ENCODE data around the gene CKS2.
A peak's percentile ranks its signal among the peaks of the same experiment; 100 is the strongest.

The CKS2 gene

DNA sequence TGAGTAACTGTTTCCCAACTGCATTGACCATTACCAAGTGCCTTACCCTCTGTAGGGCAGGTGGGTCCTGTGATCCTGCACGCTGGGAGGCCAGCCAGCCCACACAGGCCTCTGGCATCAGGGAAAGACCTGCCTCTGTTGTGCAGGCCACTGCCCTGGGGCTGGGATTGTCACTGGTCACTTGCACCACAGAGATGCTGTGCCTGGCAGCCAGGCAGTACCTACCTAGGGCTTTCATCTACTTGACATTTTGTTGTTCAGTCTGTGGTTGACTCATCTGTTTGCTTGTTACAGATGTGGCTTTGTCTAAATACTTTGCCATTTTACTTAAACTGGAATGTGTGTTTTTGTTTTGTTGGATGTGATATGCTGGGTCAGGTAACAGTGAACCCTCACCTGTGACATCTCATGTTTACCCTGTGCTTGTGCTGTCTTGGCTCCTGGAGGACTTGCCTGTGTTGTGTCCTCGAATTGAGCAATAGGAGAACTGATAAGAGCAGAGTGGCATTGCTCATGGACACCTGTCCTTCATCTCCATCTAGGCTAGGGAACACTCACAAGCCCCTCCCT is 40.1 kb downstream of the CKS2 start:
- no peak for DNase-seq (ENCODE audit: low spot score)

DNA sequence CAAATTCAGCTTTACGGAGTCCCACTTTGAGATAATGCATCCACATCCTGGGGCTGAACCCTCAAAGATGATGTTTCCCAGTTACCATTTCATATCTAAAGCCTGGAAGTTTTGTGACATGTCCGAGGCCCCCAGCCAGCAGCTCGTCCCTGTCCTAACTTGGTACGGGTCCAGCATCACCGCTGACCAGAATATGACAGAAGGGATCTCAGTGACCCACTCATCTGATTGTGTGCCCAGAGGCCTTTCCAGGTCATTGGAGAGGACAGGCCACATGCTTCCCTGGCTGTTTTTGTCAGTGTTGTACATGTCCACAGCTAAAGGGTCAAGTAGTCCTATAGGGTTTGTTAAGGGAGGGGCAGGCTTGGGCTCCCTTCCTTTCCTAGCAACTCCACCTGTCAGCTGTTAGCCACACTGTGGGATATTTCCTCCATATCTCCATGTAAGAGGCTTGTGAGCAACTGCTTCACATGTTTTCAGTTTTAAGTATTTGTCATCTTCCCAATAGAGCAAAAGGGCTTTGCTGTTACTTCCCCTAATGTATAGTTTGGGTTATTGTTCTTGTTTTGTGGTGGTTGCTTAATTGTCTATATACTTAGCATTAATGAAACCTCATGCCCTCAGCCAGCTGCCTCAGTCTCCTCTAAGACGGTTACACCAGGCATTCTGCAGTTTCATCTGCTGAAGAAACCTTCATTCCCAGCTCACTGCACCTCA is 40.7 kb downstream of the CKS2 start:
- DNase-seq (ENCODE audit: low spot score), result no peak

DNA sequence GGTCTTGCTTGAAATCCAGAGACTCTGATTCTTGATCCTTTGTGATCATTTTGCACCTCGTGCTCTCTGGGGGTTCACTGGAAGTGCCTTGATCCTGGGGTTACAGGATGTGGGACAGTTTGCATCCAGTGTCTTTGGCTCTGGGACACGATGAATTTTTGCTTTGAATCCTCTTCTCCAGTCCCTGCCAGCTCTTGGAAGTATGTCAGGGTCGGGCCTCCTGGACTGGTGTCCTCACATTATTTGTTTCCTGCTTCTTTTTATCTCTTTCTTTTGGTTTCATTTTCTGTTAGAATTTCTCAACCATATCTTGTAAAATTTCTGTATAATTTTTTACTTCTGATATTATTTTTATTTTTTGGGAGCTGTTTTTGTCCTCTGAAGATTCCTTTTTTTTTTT is 41.5 kb downstream of the CKS2 start:
- DNase-seq (ENCODE audit: low spot score), result no peak

- no peak for DNase-seq (ENCODE audit: low spot score)
These were observed 42.1 kb downstream of the CKS2 start for GRCh38 chr9:89352874-89353649.

DNA sequence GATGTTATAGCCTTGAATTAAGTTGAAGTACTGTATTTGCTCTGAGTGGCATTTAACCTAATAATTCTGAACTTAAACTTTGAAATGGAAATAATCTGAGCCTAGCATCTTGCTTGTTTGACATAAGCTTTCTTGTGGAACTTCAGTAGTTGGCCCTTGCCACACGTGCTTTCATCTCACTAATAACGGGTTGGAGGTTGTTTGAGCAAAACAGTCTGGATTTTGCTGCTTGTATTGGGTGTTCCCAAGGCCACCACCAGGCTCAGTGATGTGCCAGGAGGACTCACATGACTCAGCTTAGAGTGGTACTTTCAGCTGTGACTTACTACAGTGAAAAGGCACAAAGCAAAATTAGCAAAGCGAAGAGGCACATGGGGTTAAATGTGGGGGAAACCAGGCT is 43.0 kb downstream of the CKS2 start:
- peak; percentile 8 for DNase-seq (ENCODE audit: low spot score)

- no peak for DNase-seq (ENCODE audit: low spot score)
These were observed 43.5 kb downstream of the CKS2 start for GRCh38 chr9:89354471-89354870.

- DNase-seq (ENCODE audit: low spot score), result no peak
These were observed 45.8 kb downstream of the CKS2 start for GRCh38 chr9:89356782-89357181.

DNA sequence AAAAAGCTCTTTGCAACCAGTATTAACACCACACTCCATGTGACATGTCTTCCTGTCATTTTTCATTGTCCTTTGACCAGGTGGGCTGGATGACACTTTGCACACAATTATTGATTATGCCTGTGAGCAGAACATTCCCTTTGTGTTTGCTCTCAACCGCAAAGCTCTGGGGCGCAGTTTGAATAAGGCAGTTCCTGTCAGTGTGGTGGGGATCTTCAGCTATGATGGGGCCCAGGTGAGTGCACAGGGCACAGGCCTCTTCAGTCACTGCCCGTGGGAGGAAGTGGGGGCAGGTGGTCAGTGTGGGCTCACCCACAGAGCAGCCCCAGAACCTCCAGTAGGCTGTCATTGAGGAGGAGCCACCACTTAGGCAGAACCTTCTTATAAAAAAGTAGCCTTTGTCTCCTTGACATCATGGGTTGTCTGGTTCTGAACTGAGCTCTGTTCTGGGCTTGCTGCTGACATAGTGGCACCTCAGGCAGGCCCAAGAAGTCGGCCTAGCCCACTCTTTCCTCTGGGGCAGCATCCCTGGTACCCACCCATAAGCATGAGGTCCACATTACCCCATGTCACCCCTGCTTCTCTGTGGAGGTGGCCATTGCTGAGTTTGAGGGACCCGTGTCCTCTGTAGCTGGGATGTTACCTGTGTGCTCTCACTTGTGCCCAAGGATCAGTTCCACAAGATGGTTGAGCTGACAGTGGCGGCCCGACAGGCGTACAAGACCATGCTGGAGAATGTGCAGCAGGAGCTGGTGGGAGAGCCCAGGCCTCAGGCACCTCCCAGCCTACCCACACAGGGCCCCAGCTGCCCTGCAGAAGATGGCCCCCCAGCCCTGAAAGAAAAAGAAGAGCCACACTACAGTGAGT is 46.6 kb downstream of the CKS2 start:
- DNase-seq (ENCODE audit: low spot score), result no peak

DNA sequence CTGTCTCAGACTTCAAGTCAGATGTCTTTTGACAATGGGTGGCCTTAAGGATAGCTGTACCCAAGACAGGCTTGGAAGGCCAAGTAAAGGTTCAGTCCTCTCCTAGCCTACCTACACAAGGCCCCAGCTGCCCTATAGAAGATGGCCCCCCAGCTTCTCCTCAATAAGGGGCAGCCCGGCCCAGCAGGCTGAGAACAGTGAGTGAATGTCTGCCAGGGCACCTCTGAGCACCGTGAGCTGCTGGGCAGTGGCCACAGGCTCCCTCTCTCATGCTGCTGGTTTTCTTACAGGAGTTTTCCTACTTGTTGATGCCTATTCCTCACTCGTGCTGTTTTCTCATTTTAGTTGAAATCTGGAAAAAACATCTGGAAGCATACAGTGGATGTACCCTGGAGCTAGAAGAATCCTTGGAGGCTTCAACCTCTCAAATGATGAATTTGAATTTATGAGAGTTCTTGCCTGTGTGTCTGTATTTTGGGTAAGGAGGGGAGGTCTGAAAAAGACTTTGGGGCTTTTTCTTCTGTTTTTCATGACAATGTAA is 47.5 kb downstream of the CKS2 start:
- DNase-seq (ENCODE audit: low spot score), result no peak

DNA sequence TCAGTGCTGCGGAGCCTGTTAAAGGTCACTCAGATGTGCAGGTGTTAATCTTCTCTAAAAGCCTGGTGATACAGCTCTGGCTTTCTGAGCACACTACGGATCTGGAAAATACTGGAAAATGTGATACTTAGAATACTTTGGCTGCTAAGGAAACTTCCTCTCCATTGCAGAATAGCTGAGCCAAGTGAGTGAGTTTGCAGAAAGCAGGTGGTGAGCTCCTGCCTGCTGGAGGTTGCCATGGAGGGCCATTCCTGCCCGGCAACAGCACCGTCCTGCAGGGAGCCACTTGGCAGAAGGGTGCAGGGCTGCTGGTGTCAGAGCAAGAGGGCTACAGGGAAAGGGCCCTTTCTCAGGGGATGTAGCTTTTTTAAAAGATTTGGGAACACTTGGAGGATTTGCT is 48.0 kb downstream of the CKS2 start:
- DNase-seq (ENCODE audit: low spot score), result no peak

- no peak for DNase-seq (ENCODE audit: low spot score)
These were observed 48.8 kb downstream of the CKS2 start for GRCh38 chr9:89359751-89360261.

GRCh38 chr9:89360465-89360864 is 49.5 kb downstream of the CKS2 start:
- no peak for DNase-seq (ENCODE audit: low spot score)

DNA sequence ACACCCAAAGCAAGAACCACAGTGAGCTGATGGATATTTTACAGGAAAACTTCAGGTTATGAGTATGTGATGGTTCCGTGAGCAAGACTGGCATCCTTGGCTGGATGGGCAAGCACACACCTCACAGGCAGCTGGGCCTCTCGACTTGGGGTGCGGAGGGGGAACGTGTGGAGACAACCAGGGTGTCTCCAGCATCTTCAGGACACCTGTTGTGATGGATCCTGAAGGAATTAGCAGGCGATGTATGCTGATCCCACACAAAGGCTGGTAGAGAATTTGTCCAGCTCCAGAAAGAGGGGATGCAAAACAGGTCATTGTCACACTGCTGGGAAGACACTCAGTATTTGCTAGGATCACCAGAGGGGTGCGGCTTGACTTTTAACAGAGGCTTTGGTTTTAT is 50.0 kb downstream of the CKS2 start:
- DNase-seq (ENCODE audit: low spot score), result no peak

GRCh38 chr9:89361816-89362646 is 51.0 kb downstream of the CKS2 start:
- no peak for DNase-seq (ENCODE audit: low spot score)

GRCh38 chr9:89362647-89363310 is 51.8 kb downstream of the CKS2 start:
- no peak for DNase-seq (ENCODE audit: low spot score)

DNA sequence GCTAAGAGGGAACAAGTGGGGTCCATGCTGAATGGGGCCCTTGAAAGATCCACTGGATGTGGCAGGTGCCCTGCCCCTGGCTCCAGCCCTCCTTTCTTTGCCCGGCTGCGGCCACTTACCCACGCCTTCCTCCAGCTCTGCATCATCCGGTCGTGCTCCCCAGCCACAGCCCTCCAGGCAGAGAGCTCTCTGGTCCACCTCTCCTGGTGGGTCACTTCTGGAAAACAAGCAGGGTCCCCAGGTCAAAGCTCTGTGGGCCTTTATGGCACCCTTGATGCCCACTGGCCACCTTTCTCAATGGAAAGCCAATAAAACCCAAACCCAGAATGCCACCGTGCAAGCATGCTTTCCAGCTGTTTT is 52.3 kb downstream of the CKS2 start:
- DNase-seq (ENCODE audit: low spot score), result no peak

DNA sequence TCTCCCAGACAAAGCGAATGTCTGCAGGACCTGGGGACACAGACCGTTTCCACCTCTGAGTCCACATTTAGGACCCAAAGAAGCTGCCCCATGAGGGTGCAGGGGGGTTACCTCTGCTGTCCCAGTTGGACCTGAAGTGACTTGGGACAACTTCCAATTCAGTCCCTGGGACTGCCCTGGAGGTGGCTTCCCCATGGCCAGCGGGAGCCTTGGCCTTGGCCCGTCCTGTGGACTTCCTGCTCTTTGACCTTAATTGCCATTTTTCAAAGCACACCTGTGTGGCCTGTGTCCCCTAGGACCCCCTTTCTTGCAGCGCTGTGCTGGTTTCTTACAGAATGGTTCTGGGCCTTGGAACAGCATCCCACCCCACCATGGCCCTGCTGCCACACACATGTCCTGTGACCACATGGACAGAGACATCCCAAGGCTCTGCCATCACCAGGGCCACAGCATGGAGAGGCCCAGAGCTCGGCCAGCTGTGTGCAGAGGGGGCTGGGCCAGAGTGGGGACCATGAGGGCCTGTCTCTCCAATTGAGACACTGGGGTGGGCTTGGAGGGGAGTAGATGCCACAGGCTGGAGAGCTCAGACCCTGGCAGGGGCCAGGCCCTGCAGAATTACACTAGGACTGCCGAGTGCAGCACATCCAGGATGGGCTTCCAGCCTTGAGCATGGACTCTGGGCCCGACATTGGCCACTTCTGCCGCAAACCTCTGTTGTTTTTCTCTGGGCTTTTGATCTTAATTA is 53.1 kb downstream of the CKS2 start:
- DNase-seq (ENCODE audit: low spot score), result no peak

DNA sequence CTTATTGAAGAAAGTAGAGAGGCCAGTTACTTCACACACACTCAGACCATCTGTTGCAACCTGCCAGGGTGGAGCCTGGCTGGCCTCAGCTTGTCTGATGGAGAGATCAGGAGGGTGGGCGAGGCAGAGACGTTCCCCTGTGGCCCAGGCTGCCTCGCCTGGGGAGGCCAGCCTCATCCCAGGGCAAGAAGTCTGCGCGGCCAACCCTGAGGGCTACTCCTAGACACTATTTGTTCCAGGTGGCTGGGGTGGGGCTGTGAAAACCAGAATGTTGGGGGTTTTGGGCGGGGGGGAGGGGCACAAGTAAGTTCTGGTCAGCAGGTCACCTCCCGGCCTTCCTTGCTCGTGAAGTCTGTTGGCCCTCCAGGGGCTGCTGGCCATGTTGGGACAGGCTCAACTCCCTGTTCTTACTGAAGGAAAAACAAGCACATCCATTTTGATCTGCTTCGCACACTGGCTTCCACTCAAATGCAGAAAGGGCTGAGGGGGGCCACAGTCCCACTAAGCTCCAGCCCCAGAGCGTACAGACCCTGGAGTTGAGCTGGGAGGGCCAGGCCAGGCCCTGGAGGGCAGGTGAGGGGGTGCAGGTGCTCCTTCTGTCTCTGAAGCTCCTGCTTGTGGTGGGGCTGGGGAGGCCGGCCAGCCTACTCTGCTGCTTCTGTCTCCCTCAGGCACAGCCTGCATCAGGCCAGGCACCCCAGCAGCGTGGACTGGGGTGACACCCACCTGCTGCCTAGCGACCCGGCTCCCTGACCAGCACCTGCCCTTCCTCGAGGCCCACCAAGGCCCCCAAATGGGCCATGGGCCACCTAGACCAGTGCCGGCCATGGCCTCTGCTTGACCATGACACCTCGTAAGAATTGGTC is 53.9 kb downstream of the CKS2 start:
- DNase-seq (ENCODE audit: low spot score), result no peak

- DNase-seq (ENCODE audit: low spot score), result no peak
These were observed 54.5 kb downstream of the CKS2 start for GRCh38 chr9:89365532-89365912.

Measured in kidney tubule cell (primary cell).